Activated effector memory CD4-positive, alpha-beta T cell treated with anti-CD3 and anti-CD28 coated beads, Interleukin-2, amount 50 U/mL, for 16 hours (primary cell): ENCODE results near the gene HES1.

Experiments used
- DNase-seq: peaks from one replicate; pipeline ENCODE4 v3.0.0-alpha.2; 2020

Gene HES1

GRCh38 chr3:194170793-194171192, 34.8 kb downstream of the HES1 start:
- DNase-seq: no peak

GRCh38 chr3:194174406-194174805, 38.5 kb downstream of the HES1 start:
- no peak for DNase-seq

GRCh38 chr3:194174980-194175379, 39.0 kb downstream of the HES1 start:
- DNase-seq: no peak

- no peak for DNase-seq
Observed at GRCh38 chr3:194176274-194176991, 40.5 kb downstream of the HES1 start.

- DNase-seq: no peak
Observed at GRCh38 chr3:194177141-194177540, 41.2 kb downstream of the HES1 start.

- DNase-seq: no peak
Observed at GRCh38 chr3:194178128-194178527, 42.2 kb downstream of the HES1 start.

GRCh38 chr3:194178669-194179068, 42.7 kb downstream of the HES1 start:
- DNase-seq: no peak

- DNase-seq: no peak
Observed at GRCh38 chr3:194180570-194180969, 44.6 kb downstream of the HES1 start.

GRCh38 chr3:194181612-194182529, 45.9 kb downstream of the HES1 start:
- no peak for DNase-seq

GRCh38 chr3:194183271-194183670, 47.3 kb downstream of the HES1 start:
- DNase-seq: no peak

- DNase-seq: no peak
Observed at GRCh38 chr3:194184265-194184751, 48.4 kb downstream of the HES1 start.

- no peak for DNase-seq
Observed at GRCh38 chr3:194184801-194185200, 48.9 kb downstream of the HES1 start.

- DNase-seq: no peak
Observed at GRCh38 chr3:194185221-194185620, 49.3 kb downstream of the HES1 start.

- no peak for DNase-seq
Observed at GRCh38 chr3:194187233-194187944, 51.4 kb downstream of the HES1 start.
